Medulla oblongata (tissue), 1 donor: ENCODE measurements around the gene ERP27.

ENCODE experiments used
- DNase-seq: peaks from one replicate; pipeline ENCODE4 v3.0.0-alpha.2; 2015; ENCODE audit errors: extremely low spot score

ERP27 gene

GRCh38 chr12:14903386-14904098 lies 34.8 kb downstream of the ERP27 start:
- DNase-seq, result no peak

DNA sequence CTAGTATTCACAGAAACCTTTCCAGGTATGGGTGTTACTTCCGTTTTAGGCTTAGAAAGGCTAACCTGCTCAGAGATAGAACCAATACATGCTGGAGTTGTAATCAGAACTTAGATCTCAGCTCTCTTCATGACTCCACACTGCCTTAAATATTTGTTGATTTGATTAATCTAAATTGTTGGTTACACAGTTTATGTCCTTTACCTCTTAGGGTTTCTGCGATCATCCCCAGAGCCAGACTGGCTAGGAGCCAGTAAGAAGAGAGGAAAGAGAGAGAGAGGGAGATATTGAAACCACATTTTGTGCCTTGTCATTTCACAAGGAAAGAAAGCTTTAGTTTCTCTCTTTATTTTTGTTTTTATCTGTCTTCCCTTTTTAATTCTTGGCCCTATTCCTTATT lies 35.9 kb downstream of the ERP27 start:
- no peak for DNase-seq

GRCh38 chr12:14901228-14901562 lies 37.1 kb downstream of the ERP27 start:
- DNase-seq, result no peak

DNA sequence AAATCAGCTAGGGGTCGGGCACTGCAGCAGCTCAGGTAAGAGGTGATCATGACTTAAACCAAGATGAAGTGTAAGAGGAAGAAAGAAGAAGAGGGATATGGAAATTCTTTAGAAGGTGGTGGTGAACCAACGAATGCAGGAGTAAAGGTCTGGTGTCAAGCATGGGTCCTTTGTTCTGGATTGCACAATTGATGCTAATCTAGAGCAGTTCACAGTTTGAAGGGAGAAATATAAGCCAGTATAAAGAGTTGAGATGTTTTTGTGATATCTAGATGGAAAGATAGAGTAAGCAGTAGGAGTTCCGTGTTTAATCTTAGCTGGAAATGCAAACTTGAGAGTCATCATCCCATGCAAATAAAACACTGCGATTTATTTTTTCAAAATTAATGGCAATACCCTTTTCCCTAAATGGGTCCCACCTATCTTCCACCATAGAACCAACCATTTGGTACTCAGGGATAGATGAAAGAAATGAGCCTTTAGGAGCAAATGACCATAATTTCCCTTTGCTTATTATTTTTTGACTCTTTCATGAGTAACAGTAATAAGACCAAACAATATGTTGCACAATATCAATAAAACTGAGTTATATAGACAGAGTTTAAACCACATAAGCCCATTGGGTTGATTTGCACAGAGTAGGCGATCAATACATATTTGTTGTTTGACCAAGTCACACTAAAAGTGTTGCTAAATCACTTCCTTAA lies 37.7 kb downstream of the ERP27 start:
- no peak for DNase-seq

GRCh38 chr12:14896521-14897169 lies 41.7 kb downstream of the ERP27 start:
- no peak for DNase-seq

DNA sequence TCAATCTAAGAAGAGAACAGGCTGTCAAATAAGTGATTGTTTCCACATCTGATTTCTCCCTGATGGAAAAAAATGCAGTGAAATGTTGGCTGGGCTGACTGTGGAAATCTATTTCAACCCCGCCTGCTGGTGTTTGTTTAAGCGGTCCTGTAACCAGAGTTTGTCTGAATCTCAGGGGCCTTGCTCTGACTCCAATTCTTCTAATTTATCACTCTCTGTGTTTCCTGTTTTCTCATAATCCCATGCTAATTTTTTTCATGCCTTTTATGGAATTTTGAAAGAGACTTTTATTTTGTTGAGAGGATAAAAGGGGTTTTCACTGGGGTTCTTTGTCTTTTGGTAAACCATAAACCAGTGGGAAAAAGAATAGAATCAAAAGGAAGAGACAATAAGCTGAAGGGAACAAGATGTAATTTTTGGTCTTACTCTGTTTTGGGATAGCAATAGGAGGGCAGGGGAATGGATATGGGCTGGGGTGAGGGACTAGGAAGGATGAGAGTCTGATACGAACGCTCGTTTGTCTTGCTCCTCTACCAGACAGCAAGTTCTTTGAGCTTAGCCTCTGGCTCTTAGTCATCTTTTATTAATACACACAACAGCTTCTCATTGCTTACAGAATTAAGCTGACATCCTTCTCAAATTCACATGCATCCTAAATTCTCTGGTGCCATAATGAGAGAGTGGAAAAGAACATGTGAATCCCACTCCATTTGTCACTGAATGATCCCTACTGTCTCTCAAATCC lies 44.7 kb downstream of the ERP27 start:
- peak; percentile 9 for DNase-seq

GRCh38 chr12:14892726-14893505 lies 45.4 kb downstream of the ERP27 start:
- peak; percentile 74 for DNase-seq

GRCh38 chr12:14890701-14891100 lies 47.6 kb downstream of the ERP27 start:
- DNase-seq, result no peak

DNA sequence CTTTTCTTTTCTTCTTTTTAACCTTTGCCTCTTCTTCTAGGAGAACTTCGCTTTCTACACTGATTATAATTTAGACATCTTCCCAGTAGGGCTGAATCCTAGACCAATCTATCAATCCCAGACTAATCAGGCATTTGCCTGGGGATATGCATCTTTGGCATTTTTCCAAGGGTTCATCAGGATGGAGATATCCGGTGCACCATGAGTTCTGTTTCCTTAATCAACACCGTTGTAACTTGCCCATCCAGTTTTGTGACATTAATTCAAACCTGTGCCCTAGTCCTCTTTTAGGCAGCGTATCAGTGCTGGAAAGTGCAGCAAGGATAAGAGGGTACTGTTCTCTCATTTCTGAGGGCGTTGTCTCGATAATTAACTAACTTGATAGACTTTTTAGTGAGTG lies 52.1 kb downstream of the ERP27 start:
- DNase-seq, result no peak

DNA sequence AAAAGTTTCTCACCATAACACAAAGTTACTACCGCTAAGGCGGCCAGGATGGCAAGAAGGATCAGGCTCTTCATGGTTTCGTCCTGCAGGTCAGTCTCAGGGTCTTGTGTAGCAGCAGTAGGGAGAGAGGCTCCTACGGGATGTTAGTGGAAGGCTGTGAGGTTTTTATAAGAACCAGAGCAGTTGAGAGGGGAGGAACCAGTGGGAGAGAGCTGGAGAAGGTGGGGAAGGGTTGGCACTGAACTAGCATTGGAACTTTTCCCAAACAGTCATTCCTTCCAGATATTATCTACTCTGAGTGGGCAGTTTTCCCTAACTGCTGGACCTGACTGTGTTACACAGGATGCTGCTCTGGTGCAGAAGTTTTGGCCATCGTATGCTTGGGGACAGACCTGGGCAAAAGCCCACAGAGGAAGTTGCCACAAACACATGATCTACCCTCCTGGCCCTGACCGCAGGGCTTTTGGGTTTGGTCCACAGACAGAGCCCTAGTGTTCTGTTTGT lies 52.6 kb downstream of the ERP27 start, which contains the start of gene MGP:
Gene MGP (minus strand): TSS at position 137 of the 504 bp plus-strand sequence. CDS start 63 bp downstream, at position 74.
- peak; percentile 62 for DNase-seq

DNA sequence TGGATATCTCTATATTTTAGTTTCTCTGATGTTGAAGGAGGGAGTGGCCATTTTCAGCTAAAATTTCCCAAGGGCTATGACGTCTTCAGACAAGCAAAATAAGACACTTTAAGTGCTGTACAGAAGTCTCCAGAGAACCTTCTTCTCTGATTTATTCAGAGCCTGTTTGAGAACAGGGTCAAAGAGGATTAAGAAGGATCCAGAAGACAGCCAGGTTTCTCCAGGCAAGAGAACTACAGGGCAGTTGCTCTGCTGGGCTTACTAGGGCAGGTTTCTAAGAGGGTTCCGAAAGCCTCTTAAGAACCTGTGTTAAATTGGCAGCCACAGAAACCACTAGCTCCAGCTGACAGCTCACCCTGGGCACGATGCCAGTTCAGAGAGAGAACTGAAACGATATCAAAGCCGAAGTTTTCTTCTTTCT lies 53.9 kb downstream of the ERP27 start:
- peak; percentile 91 for DNase-seq

DNA sequence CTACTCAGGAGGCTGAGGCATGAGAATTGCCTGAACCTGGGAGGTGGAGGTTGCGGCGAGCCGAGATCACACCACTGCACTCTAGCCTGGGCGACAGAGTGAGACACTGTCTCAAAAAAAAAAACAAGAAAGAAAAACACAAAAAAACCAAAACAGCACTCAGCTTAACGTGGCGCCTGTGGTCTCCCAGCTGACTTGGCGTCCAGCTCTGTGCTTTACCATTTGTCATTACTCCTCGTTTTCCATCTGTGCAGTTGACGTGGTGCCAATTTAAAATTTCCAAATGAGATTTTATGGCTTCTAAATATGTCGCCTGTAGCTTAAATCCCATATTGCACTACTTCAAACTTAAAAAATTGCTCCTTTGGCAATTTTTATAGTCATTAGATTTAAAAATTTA lies 54.7 kb downstream of the ERP27 start:
- no peak for DNase-seq

DNA sequence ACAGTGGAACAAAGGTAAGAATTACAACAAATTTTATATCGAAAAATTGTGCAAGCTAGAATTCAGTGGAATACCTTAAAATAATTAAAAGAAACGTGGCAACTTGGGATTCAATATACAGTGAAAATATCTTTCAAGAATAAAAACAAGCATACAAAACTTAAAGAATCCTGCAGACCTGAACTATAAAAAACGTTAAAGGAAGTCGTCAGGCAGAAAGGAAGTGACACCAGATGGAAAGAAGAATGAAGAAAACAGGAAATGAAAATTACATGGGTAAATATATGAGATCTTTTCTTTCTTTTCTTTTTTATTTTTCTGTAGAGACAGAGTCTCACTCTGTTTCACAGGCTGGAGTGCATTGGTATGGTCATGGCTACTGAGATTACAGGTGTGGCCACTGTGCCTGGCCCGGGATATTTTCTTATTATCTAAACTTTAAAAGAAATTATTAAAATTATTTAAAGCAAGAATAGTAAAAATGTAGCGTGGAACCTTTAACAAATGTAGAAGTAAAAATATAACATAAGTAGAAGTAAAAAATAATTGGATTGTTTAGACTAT lies 57.4 kb downstream of the ERP27 start:
- DNase-seq, result no peak

DNA sequence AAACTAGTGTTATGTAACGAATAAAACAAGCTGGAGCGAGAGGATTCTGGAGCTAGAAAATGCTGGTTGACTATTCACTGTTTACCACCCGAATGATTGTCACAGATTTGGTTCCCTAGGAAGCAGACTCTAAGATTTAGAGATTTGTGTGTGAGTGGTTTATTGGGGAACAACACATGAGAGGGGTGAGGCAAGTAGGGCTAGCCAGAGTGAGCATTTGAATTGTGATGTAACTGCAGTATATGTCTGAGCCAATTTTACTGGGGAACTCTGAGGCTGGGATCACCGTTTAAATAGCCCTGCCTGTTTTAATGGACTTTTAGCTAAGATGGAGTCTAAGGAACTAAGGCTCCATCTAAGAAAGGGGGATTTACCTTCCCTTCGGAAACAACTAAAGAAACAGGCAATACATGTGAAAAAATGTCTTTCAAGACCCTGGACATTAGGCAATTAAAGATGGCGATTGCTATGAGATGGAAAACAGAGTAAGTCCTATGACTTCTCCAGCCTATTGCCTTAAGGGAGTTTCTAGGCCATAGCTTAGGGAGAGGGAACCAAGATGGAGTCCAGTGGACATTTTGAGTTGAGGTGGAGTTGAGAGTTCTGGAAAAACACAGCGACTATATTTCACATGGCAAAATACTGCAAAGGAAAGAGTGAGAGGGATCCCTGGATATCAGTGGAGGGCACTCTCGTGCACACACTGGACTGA lies 59.0 kb downstream of the ERP27 start:
- no peak for DNase-seq

GRCh38 chr12:14878488-14878887 lies 59.8 kb downstream of the ERP27 start:
- no peak for DNase-seq

GRCh38 chr12:14876833-14877232 lies 61.5 kb downstream of the ERP27 start:
- no peak for DNase-seq

DNA sequence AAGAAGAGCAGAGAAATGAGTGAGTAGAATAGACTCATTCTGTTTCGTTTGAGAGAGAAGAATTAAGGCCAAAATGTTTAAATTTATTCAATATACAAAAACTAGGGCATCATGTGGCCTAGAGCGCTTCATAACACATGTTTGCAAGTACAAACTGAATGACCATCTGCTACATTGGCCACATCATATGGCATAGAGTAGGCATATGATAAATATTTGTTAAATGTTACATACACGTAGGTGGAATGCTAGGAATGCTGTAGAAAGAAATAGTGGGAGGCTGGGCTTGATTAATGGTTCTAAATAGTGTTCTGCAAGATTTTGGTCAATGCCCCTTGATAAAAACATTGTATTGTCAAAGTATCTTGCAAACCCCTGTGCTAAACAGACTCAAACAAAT lies 63.5 kb downstream of the ERP27 start:
- no peak for DNase-seq

DNA sequence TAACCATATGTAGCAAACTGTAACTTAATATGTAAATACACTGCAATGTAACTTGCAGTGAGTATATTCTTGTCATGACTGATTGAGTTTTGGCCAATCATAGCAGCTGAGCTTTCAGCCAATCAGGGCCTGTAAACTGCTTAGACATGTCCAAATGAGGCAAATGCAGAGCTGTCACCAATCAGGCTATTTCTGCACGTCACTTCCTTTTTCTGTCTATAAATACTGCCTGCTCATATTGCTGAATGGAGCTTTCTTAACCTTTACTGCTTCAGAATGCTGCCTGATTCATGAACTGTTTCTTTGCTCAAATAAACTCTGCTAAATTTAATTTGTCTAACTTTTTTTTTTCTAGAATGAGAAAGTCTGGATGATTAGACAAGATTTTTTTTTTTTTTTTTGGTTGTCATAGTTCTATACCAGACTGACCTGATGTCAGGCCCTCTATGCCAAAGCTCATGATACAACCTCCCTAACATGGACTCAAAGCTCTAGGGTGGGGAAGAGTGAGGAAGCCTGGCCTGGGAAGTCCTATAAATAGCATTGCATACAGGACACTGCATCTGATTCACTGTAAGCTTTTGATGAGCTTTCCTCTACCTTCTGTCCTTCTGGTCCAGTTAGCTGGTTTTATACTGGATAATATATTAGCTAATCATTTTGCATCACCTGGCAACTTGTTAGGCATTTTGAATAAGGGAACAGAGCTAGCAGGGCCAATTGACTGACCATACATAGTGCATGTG lies 64.7 kb downstream of the ERP27 start:
- DNase-seq, result no peak

GRCh38 chr12:14871886-14872285 lies 66.5 kb downstream of the ERP27 start:
- no peak for DNase-seq

DNA sequence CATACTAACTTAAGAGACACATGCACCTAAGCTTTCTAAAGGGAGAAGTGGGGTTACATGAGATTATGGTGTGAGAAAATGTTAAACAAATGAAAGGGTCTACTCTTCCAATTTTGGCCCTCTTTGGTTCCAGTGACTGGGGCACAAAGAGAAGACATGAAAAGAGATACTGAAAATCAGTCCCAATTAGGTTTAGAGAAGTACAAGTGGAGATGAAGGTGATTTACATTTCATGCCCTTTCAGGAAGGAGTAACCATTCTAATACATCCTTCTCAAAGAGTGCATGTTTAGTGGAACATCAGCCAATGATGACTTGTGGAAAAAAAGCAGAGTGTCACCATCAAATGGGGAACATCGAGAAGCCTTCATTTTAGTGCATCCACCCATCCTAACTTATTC lies 67.1 kb downstream of the ERP27 start:
- DNase-seq, result no peak
